Muscle of back (tissue), 11 donors: Measurements from ENCODE around the gene NACC2. TPM values are rescaled to one million over a fixed set of nuclear protein-coding genes. Genes with fewer than 3 reads are reported as not detected.

ENCODE experiments used
- DNase-seq, 3 donors: peaks; one replicate each; pipeline versions ENCODE4 v3.0.0 to v3.0.0-alpha.2; 2013
- polyA plus RNA-seq, 10 donors: library from polyadenylated mRNA; unstranded; fragments of 120-200 nt; gene quantifications; one replicate each; pipeline ENCODE4 v1.2.1, GENCODE V29; 2013; ENCODE audit not compliant: insufficient read length in 10 of 10

NACC2 gene
- polyA plus RNA-seq, 10 donors = 6.0 to 11.8 (median 10.0) TPM

- DNase-seq = no peak
Observed at GRCh38 chr9:136058801-136059302, 36.2 kb downstream of the NACC2 start.

GRCh38 chr9:136058084-136058483 lies 37.0 kb downstream of the NACC2 start:
- no peak for DNase-seq

DNA sequence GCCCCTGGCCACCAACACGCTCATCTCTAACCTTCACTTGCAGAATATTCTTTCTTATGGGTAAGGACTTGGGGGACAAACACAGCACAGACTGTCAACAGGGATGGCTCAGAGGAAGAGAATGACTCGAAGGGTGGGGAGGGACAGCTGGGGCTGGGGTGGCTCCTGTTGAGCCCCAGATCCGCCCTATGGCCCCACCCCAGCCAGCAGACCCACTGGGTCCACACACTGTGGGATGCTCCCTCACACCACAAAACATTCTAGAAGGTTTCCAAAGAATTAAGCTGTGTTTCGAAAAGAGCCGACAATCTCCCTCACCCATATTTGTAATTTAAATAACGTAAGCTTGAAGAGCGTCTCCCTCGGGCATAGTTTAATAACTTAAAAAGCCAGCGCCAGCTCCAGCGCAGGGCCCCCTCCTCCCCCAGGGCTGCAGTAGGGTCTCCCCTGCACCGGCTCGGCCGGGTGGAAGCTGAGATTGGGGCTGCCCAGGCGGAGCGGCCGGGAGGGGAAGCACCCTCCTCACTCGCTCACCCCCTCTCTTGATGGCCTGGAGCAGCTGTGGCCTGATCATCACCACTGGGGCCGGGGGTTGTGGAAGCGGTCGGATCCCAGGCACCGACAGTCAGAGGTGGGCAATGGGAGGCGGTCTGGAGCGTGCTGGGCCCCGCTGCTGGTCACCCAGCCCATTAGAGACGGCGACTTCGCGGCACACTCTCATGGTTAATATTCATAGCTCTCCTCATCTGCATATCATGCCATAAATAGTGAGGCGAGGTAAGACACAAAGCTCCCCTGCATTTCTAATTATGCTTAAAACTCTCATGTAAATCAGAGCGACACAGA lies 37.6 kb downstream of the NACC2 start:
- DNase-seq = no peak

DNA sequence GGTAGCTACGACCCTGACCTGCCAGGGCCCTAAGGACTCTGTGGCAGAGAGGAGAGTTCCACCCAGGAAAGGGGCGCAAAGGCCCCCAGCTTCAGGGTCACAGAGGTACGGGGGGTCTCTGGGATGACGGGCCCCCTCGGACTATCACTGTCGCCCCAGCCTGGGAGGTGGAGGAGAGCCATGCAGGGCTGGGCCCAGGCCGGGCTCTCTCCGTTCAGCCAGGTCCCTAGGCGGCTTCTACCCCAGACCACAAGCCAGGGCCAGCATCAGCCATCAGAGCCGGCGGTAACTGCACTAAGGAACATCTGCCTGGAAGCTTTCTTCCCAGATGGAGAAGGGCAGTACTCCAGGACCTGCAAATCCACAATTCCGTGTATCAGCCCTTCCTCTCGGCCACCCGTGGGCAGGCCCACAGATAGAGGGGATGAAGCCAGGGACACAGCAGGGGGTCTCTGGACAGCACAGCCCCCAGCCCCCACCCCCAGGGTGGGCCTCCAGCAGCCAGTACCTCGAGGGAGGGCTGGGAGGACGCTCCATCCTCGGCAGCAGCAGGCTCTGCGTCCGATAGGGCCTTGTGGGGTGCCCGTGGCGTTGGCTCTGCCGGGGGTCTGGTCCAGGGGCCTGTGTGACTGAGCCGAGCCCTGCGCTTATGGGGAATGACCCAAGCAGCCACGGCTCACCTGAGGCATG lies 38.4 kb downstream of the NACC2 start:
- peak in 1 of 3 donors; percentile 47 for DNase-seq

- DNase-seq = no peak
Observed at GRCh38 chr9:136055715-136056545, 39.2 kb downstream of the NACC2 start.

- no peak for DNase-seq
Observed at GRCh38 chr9:136054798-136055714, 40.0 kb downstream of the NACC2 start.

DNA sequence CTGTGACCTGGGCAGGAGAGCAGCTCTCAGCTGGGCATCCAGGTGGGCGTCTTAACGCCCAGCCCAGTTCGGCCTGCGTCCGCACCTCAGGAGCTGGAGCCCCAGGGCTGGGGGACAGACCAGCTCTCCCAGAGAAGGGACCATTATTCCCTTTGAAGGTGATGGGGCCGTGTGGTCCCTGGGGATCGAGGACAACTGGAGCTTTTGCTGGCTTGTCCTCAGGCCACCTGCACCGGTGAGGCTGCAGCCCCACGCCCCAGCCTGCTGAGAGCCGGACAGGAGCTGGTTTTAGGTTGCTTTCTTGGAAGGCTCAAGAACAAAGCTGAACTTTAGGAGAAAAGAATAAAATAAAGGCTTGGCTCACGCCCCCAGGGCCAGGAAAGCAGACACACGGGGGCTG lies 40.9 kb downstream of the NACC2 start:
- DNase-seq = no peak

- DNase-seq = no peak
Observed at GRCh38 chr9:136053757-136054142, 41.3 kb downstream of the NACC2 start.

DNA sequence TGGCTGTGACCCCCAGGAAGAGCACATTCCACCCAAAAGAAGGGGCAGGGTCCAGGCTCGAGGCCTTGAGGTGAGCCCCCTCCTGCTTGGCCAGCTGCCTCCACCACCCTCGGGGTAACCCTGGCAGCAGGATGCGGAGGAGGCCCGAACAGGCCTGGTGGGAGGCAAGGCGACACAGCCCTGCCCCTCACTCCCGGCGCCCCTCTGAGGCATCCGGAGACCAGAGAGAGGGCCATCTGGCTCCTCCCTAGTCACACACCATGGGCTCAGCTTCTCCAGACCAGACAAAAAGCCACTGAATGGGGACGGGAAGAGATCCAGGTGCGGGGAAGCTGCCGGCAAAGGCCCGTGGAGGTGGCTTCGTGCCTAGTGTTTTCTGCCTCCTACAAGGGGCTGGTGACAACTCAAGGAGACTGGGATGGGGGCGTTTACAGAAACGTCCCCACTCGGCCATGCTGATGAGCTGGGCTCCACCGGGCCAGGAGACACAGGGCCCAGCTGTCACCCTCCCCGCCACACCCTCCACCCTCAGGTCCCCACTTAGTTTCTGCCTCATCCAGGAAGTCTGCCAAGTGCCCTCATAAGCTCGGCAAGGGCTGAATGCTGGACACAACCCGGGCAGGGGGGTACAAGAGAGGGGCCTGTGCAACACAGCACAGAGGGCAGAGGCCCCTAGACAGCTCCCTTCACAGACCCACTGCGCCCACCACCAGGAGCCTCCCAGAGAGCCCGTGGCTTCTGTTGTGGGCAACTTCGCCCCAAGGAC lies 41.9 kb downstream of the NACC2 start:
- no peak for DNase-seq

GRCh38 chr9:136052472-136052880 lies 42.6 kb downstream of the NACC2 start:
- no peak for DNase-seq

DNA sequence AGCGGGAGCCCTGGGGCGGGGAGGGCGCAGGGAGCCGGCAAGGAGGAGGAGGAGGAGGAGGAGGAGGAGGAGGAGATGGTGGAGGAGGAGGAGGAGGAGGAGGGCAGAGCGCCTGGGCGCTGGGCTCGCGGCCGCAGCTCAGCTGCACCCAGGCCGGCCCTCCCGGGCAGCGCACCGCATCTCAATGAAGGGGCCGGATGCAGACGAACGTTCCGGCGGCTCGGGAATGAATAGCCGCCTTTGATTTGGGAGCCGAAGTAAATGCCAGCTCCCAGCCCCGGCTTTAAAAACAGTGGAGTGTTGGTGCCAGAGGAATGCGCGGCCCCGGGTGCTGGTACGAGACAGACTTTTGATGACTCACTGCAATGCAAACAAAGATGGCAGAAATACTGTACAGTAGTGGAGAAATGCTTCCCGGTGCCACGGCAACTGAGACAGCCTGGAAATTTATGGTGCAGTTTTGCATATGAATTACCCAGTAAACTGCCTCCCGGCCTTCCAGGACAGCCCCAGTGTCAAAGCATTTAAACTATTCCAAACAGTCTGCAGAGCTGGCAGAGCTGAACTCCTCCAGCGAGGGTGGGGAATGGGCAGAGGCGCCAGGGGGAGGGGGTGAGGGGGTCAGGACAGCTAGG lies 43.1 kb downstream of the NACC2 start:
- peak; percentile 60 to 93 (median 83) for DNase-seq

GRCh38 chr9:136051453-136051836 lies 43.6 kb downstream of the NACC2 start:
- DNase-seq = peak in 1 of 3 donors; percentile 45

GRCh38 chr9:136050701-136051452 lies 44.2 kb downstream of the NACC2 start:
- peak in 1 of 3 donors; percentile 48 for DNase-seq

GRCh38 chr9:136050266-136050700 lies 44.8 kb downstream of the NACC2 start:
- no peak for DNase-seq

DNA sequence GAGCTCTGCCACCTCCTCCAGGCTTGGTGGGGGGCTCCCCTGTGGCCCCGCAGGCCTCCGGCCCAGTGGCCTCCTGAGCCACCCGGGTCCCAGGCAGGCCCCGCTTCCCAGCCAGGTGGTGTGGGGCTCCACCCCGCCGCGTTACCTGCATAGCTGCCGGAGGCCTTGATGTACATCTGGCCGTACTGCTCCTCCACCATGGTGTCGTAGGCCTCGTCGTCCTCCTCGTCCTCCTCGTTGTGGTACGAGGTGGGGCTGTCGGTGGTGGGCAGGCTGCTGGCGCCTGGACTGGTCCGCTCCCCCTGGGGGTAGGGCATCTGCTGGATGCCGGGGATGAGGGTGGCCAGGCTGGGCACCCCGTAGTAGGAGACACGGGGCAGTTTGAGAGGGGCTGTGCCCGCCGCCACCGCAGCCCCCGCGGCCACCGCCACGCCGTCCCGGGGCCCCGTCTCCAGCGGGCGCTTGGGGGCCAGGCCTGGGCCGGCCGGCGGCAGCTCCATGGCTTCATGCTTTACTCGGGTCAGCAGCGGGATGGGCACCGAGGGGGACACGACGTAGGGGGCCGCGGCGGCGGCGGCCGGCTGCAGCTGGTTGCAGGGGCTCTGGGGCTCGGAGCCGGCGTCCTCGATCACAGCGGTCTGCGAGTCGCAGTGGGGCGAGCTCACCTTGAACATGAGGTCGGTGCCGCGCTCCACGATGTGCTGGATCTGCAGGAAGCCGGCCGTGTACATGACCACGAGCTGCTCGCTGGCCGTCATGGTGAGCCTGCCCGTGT lies 45.4 kb downstream of the NACC2 start:
- DNase-seq = no peak

DNA sequence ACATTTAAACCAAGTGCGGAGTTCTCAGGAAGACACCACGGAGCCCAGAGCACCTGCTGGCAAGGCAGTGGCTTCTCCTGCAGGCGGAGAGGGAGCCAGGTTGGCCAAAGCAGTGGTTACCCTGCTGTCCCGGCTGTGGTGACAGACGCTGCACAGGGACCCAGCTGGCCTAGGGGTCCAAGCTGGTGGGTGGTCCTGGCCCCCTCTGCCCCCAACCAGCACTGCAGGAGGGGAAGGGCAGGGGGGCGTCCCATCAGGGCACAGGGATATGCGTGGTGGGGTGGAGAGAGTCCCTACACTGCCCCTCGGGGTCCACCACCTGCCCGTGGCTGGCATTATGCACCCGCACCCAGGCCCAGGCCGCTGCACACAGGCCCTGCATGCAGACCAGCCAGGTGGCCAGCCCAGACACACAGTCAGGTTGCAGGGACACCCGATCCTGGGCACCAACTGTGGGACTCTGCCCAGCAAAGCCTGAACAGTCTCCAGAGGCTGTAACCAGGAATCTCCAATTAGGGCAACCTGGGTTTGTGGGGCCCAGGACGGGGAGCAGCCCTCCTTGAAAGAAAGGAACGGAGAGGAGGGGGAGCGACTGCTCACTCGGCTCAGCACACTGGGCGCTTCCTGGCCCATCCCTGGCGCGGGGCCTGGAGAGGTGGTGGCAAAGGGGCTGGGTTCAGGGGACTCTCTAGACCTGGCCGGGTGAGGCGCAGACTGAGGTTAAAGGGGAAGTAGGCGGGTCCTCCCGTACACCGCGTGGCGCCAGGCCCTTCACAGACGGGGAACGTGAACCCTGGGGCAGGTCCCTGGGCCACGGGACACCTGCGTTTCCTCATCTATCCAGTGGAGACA lies 46.3 kb downstream of the NACC2 start:
- no peak for DNase-seq
